ENCODE results near the gene KCNJ5.

DNA sequence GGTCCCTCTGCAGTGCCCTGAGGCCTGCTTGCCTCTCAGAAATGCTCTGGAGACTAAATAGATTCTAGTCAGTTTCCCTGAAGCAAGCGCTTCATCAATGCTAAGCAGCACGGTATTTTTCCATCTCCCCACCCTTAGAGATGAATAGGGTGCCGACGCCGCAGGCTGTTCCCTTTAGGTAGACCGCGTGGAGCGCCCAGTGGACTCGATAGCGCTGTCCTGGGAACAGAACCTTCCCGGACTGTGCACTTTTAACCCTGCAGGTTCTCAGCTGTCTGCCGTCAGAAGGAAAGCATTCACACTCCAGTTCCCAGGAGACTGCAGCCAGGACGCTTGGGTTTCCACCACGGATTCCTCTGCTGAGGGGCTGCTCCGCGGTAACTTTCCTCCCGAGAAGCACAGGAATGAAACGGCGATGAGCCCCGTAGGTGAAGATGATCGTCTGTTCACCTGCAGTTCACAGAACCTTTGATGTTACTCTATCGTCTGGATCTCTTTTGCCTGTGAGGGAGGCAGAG is 15.0 kb upstream of the KCNJ5 start:
- TF ChIP-seq POLR2A (IDR thresholded peaks at IDR 0.05): no peak
- TF ChIP-seq, protein P1, sequence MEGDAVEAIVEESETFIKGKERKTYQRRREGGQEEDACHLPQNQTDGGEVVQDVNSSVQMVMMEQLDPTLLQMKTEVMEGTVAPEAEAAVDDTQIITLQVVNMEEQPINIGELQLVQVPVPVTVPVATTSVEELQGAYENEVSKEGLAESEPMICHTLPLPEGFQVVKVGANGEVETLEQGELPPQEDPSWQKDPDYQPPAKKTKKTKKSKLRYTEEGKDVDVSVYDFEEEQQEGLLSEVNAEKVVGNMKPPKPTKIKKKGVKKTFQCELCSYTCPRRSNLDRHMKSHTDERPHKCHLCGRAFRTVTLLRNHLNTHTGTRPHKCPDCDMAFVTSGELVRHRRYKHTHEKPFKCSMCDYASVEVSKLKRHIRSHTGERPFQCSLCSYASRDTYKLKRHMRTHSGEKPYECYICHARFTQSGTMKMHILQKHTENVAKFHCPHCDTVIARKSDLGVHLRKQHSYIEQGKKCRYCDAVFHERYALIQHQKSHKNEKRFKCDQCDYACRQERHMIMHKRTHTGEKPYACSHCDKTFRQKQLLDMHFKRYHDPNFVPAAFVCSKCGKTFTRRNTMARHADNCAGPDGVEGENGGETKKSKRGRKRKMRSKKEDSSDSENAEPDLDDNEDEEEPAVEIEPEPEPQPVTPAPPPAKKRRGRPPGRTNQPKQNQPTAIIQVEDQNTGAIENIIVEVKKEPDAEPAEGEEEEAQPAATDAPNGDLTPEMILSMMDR (IDR thresholded peaks at IDR 0.05): no peak

Data from vagina (tissue), 2 donors.